Measurements from ENCODE around the gene TLCD3B.

DNA sequence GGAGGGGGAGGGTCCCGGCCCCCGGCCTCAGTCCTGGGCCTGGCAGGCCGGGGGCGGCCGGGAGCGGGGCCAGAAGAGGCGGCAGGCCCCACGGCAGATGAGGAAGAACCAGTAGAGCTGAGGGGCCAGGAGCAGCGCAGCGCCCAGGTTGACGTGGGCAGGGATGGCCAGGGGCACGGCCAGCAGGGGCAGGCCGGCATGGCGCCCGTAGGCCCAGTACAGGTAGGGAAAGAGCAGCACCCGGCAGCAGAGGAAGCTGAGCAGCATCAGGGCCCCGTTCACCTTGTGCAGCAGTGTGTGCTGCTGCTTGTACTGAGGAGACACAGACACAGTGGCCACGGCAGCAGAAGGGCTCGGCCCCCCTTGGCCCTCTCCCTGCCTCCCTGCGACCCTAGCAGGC lies 5.9 kb downstream of the TLCD3B start:
- TF ChIP-seq, protein P1, sequence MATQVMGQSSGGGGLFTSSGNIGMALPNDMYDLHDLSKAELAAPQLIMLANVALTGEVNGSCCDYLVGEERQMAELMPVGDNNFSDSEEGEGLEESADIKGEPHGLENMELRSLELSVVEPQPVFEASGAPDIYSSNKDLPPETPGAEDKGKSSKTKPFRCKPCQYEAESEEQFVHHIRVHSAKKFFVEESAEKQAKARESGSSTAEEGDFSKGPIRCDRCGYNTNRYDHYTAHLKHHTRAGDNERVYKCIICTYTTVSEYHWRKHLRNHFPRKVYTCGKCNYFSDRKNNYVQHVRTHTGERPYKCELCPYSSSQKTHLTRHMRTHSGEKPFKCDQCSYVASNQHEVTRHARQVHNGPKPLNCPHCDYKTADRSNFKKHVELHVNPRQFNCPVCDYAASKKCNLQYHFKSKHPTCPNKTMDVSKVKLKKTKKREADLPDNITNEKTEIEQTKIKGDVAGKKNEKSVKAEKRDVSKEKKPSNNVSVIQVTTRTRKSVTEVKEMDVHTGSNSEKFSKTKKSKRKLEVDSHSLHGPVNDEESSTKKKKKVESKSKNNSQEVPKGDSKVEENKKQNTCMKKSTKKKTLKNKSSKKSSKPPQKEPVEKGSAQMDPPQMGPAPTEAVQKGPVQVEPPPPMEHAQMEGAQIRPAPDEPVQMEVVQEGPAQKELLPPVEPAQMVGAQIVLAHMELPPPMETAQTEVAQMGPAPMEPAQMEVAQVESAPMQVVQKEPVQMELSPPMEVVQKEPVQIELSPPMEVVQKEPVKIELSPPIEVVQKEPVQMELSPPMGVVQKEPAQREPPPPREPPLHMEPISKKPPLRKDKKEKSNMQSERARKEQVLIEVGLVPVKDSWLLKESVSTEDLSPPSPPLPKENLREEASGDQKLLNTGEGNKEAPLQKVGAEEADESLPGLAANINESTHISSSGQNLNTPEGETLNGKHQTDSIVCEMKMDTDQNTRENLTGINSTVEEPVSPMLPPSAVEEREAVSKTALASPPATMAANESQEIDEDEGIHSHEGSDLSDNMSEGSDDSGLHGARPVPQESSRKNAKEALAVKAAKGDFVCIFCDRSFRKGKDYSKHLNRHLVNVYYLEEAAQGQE (IDR thresholded peaks at IDR 0.05; ENCODE audit: borderline replicate concordance), result no peak
- TF ChIP-seq, protein P1 (CRISPR knock-in tag; IDR thresholded peaks at IDR 0.05; ENCODE audit: low read depth), result no peak
- TF ChIP-seq ZNF696 (CRISPR knock-in tag; conservative IDR thresholded peaks at IDR 0.05) (no peak), PKNOX1 (IDR thresholded peaks at IDR 0.05) (no peak), CREM (IDR thresholded peaks at IDR 0.05; ENCODE audit: low read depth) (no peak)
- TF ChIP-seq, protein P2, sequence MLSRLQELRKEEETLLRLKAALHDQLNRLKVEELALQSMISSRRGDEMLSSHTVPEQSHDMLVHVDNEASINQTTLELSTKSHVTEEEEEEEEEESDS (CRISPR knock-in tag; IDR thresholded peaks at IDR 0.05), result no peak

All from K562 (cell line).